ENCODE results near the gene CFAP100.

GRCh38 chr3:126394977-126395321 lies 240 bp downstream of the CFAP100 start:
- TF ChIP-seq ZNF274 (IDR thresholded peaks at IDR 0.05; ENCODE audit: low read depth, low read length) (no peak), YY1 (IDR thresholded peaks at IDR 0.05; ENCODE audit: insufficient read depth, insufficient read length) (no peak)
